Measurements from ENCODE around the gene MBD6. TPM values are rescaled to one million over a fixed set of nuclear protein-coding genes. Genes with fewer than 3 reads are reported as not detected.

Gene MBD6
- total RNA-seq, 1 donor from 2014 or later = 3.6 TPM

DNA sequence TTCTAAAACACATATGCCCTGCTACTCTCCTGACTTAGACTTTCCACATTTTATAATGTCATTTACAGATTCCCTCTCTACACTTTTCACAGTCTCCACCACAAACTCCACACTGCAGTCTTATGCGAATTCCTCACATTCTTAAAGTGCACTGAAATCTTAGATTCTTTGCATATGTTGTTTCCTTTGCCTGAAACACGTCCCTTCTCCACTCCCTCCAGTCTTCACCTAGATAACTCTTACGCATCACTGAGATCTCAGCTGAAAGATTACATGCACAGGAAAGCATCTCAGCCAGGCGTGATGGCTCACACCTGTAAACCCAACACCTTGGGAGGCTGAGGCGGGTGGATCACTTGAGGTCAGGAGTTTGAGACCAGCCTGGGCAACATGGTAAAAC is 39.2 kb upstream of the MBD6 start:
- Histone ChIP-seq H3K9ac (no peak overlapping the region), H2AFZ (replicated peaks) (no peak overlapping the region), H3K36me3 (no peaks in the 10 kb centered on the region), H3K4me1 (no peaks in the 10 kb centered on the region), H3F3A (ENCODE audit: low read depth) (peaks cover 6% of the 10 kb centered on the region), H3K4me2 (no peak overlapping the region), H3K27me3 (peaks cover 38% of the 10 kb centered on the region), H3K79me2 (ENCODE audit: low read depth) (peaks cover 6% of the 10 kb centered on the region), H3K9me3 (ENCODE audit: low read depth) (no peaks in the 10 kb centered on the region), H3K4me3 (no peak overlapping the region), H3K27ac (no peak overlapping the region), H4K20me1 (ENCODE audit: low read depth) (no peaks in the 10 kb centered on the region)
- Mint-ChIP-seq H3K27me3 (ENCODE audit: insufficient read depth, low read depth) (peaks cover 15% of the 10 kb centered on the region), H3K27ac (no peak overlapping the region), H3K4me1 (peaks cover 1% of the 10 kb centered on the region), H3K9me3 (no peaks in the 10 kb centered on the region), H3K4me3 (no peak overlapping the region), H3K36me3 (no peaks in the 10 kb centered on the region)
- no peak for DNase-seq (ENCODE audit: low spot score)
- TF ChIP-seq EZH2phosphoT487 (IDR thresholded peaks at IDR 0.05) = no peak
- no peak for TF ChIP-seq EZH2 (IDR thresholded peaks at IDR 0.05)
- TF ChIP-seq, protein P1, sequence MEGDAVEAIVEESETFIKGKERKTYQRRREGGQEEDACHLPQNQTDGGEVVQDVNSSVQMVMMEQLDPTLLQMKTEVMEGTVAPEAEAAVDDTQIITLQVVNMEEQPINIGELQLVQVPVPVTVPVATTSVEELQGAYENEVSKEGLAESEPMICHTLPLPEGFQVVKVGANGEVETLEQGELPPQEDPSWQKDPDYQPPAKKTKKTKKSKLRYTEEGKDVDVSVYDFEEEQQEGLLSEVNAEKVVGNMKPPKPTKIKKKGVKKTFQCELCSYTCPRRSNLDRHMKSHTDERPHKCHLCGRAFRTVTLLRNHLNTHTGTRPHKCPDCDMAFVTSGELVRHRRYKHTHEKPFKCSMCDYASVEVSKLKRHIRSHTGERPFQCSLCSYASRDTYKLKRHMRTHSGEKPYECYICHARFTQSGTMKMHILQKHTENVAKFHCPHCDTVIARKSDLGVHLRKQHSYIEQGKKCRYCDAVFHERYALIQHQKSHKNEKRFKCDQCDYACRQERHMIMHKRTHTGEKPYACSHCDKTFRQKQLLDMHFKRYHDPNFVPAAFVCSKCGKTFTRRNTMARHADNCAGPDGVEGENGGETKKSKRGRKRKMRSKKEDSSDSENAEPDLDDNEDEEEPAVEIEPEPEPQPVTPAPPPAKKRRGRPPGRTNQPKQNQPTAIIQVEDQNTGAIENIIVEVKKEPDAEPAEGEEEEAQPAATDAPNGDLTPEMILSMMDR (IDR thresholded peaks at IDR 0.05) = no peak

GRCh38 chr12:57485695-57486094 is 36.9 kb upstream of the MBD6 start:
- Mint-ChIP-seq H3K9me3 (no peaks in the 10 kb centered on the region), H3K27ac (no peak overlapping the region), H3K4me1 (peaks cover 13% of the 10 kb centered on the region), H3K27me3 (ENCODE audit: insufficient read depth, low read depth) (peaks cover 6% of the 10 kb centered on the region), H3K4me3 (no peak overlapping the region), H3K36me3 (peaks cover 13% of the 10 kb centered on the region)
- TF ChIP-seq, protein P1 (IDR thresholded peaks at IDR 0.05) = no peak
- TF ChIP-seq EZH2 (IDR thresholded peaks at IDR 0.05) = no peak
- no peak for TF ChIP-seq EZH2phosphoT487 (IDR thresholded peaks at IDR 0.05)
- Histone ChIP-seq H3K9me3 (ENCODE audit: low read depth) (no peaks in the 10 kb centered on the region), H2AFZ (replicated peaks) (no peak overlapping the region), H3K4me2 (no peak overlapping the region), H3F3A (ENCODE audit: low read depth) (peaks cover 21% of the 10 kb centered on the region), H3K9ac (no peak overlapping the region), H4K20me1 (ENCODE audit: low read depth) (no peaks in the 10 kb centered on the region), H3K4me3 (no peak overlapping the region), H3K79me2 (ENCODE audit: low read depth) (peaks cover 20% of the 10 kb centered on the region), H3K4me1 (peaks cover 5% of the 10 kb centered on the region), H3K36me3 (peaks cover 4% of the 10 kb centered on the region), H3K27me3 (peaks cover 16% of the 10 kb centered on the region), H3K27ac (no peak overlapping the region)
- DNase-seq (ENCODE audit: low spot score) = no peak

- Mint-ChIP-seq H3K4me1 (peaks cover 13% of the 10 kb centered on the region), H3K27me3 (ENCODE audit: insufficient read depth, low read depth) (peaks cover 2% of the 10 kb centered on the region), H3K36me3 (peaks cover 19% of the 10 kb centered on the region), H3K27ac (no peak overlapping the region), H3K4me3 (peak overlapping the region; percentile 93), H3K9me3 (no peaks in the 10 kb centered on the region)
- H3K9ac ChIP-seq = no peak overlapping the region
- H3K9me3 ChIP-seq (ENCODE audit: low read depth) = no peaks in the 10 kb centered on the region
- H3K27ac ChIP-seq = no peak overlapping the region
- no peak for DNase-seq (ENCODE audit: low spot score)
- TF ChIP-seq EZH2 (IDR thresholded peaks at IDR 0.05) (no peak), EZH2phosphoT487 (IDR thresholded peaks at IDR 0.05) (no peak)
- TF ChIP-seq, protein P1 (IDR thresholded peaks at IDR 0.05) = no peak
- peaks cover 20% of the 10 kb centered on the region for H3K79me2 ChIP-seq (ENCODE audit: low read depth)
- peaks cover 5% of the 10 kb centered on the region for H3K4me1 ChIP-seq
- no peak overlapping the region for H3K4me2 ChIP-seq
- H4K20me1 ChIP-seq (ENCODE audit: low read depth) = no peaks in the 10 kb centered on the region
- peak overlapping the region; percentile 93 for H3K4me3 ChIP-seq
- peaks cover 8% of the 10 kb centered on the region for H3K36me3 ChIP-seq
- H2AFZ ChIP-seq (replicated peaks) = peak overlapping the region; percentile 87
- H3K27me3 ChIP-seq = peaks cover 1% of the 10 kb centered on the region
- H3F3A ChIP-seq (ENCODE audit: low read depth) = peaks cover 33% of the 10 kb centered on the region
Measured at GRCh38 chr12:57487055-57487596, 35.5 kb upstream of the MBD6 start.

Data from neural progenitor cell (in vitro differentiated cells).